GM18520 (cell line): ENCODE results near the gene ILF3.
"Not testable (repeated sequence)": the region's sequence is repeated elsewhere in the genome, so short reads cannot be mapped to it uniquely, and the experiment has no call there.

Experiments used
- ATAC-seq: cut with Tn5 transposase; IDR thresholded peaks from one replicate; pipeline ENCODE4 v1.9.1; 2021; ENCODE audit not compliant: unreplicated experiment

Gene ILF3

GRCh38 chr19:10671922-10672321, 17.8 kb downstream of the ILF3 start:
- not testable (repeated sequence) for ATAC-seq

GRCh38 chr19:10675214-10675613, 21.1 kb downstream of the ILF3 start:
- not testable (repeated sequence) for ATAC-seq

- no peak for ATAC-seq
Observed at GRCh38 chr19:10677751-10678150, 23.6 kb downstream of the ILF3 start.

GRCh38 chr19:10678813-10679212, 24.7 kb downstream of the ILF3 start:
- ATAC-seq, result no peak

GRCh38 chr19:10679743-10680142, 25.6 kb downstream of the ILF3 start:
- ATAC-seq, result no peak

GRCh38 chr19:10680545-10681135, 26.5 kb downstream of the ILF3 start:
- ATAC-seq, result no peak

GRCh38 chr19:10681658-10682057, 27.5 kb downstream of the ILF3 start:
- ATAC-seq, result no peak

- no peak for ATAC-seq
Observed at GRCh38 chr19:10682397-10683063, 28.4 kb downstream of the ILF3 start.

- no peak for ATAC-seq
Observed at GRCh38 chr19:10683064-10683426, 28.9 kb downstream of the ILF3 start.

GRCh38 chr19:10683582-10683981, 29.4 kb downstream of the ILF3 start:
- no peak for ATAC-seq

GRCh38 chr19:10685210-10685609, 31.1 kb downstream of the ILF3 start:
- ATAC-seq, result no peak

GRCh38 chr19:10686193-10686592, 32.0 kb downstream of the ILF3 start:
- no peak for ATAC-seq

GRCh38 chr19:10686661-10687517, 32.7 kb downstream of the ILF3 start:
- no peak for ATAC-seq

- no peak for ATAC-seq
Observed at GRCh38 chr19:10687518-10688288, 33.6 kb downstream of the ILF3 start.

- no peak for ATAC-seq
Observed at GRCh38 chr19:10688545-10689280, 34.6 kb downstream of the ILF3 start.

- ATAC-seq, result no peak
Observed at GRCh38 chr19:10690341-10690781, 36.2 kb downstream of the ILF3 start.

- ATAC-seq, result no peak
Observed at GRCh38 chr19:10691178-10691881, 37.2 kb downstream of the ILF3 start.

GRCh38 chr19:10691883-10692282, 37.7 kb downstream of the ILF3 start:
- ATAC-seq, result no peak

- ATAC-seq, result no peak
Observed at GRCh38 chr19:10692673-10693264, 38.6 kb downstream of the ILF3 start.
